ENCODE measurements around the gene KCNQ1. TPM values are rescaled to one million over a fixed set of nuclear protein-coding genes. Genes with fewer than 3 reads are reported as not detected.
A peak's percentile ranks its signal among the peaks of the same experiment; 100 is the strongest.

The KCNQ1 gene
- total and polyA plus RNA-seq, 2 experiments from 2014 or later = not detected

- TF ChIP-seq EZH2phosphoT487 (IDR thresholded peaks at IDR 0.05; ENCODE audit: insufficient read depth, low read depth) (no peak), EZH2 (IDR thresholded peaks at IDR 0.05; ENCODE audit: insufficient read depth, poor library complexity, severe bottlenecking) (no peak)
- Histone ChIP-seq H3K4me1 (ENCODE audit: insufficient read depth) (peaks cover 22% of the 10 kb centered on the region), H3K27me3 (replicated peaks; ENCODE audit: insufficient read depth) (no peaks in the 10 kb centered on the region; the same call in 1 of the 2 replicates), H3F3A (ENCODE audit: insufficient read depth) (no peaks in the 10 kb centered on the region), H3K36me3 (ENCODE audit: low read depth) (no peaks in the 10 kb centered on the region), H3K27ac (peak overlapping the region; percentile 70), H3K79me2 (ENCODE audit: insufficient read depth) (peaks cover 56% of the 10 kb centered on the region), H2AFZ (no peak overlapping the region), H3K4me3 (peak overlapping the region; percentile 95), H3K9me3 (ENCODE audit: low read depth) (no peaks in the 10 kb centered on the region), H3K9me2 (ENCODE audit: insufficient read depth) (no peaks in the 10 kb centered on the region), H4K20me1 (ENCODE audit: insufficient read depth) (peaks cover 23% of the 10 kb centered on the region; the same call in 1 of the 2 replicates), H3K9ac (peak overlapping the region; percentile 99), H3K4me2 (ENCODE audit: unreplicated experiment) (peak overlapping the region; percentile 85)
- peak; percentile 61 for DNase-seq
- in situ Hi-C loops (cut with MboI) = no loop called here
- WGBS, 2 experiments (ENCODE audit: low coverage in 1 of 2, low lambda C conversion rate in 2 of 2, missing lambda C conversion rate in 2 of 2) = 53 to 62% methylated on average over 22 to 31 of the region's 31 CpGs
These were observed 254.3 kb downstream of the KCNQ1 start for GRCh38 chr11:2699185-2699530.

GRCh38 chr11:2699531-2700414 lies 255.0 kb downstream of the KCNQ1 start, which contains the start of gene KCNQ1OT1:
Gene KCNQ1OT1, minus strand, starts transcription at chr11:2699994.
- TF ChIP-seq EZH2phosphoT487 (IDR thresholded peaks at IDR 0.05; ENCODE audit: insufficient read depth, low read depth) (no peak), EZH2 (IDR thresholded peaks at IDR 0.05; ENCODE audit: insufficient read depth, poor library complexity, severe bottlenecking) (no peak)
- Histone ChIP-seq H3F3A (ENCODE audit: insufficient read depth) (no peaks in the 10 kb centered on the region), H3K9ac (peak within 1 kb of the TSS; percentile 99), H3K36me3 (ENCODE audit: low read depth) (no peaks in the 10 kb centered on the region), H3K9me2 (ENCODE audit: insufficient read depth) (no peaks in the 10 kb centered on the region), H3K4me2 (ENCODE audit: unreplicated experiment) (peak within 1 kb of the TSS; percentile 85), H3K9me3 (ENCODE audit: low read depth) (no peaks in the 10 kb centered on the region), H4K20me1 (ENCODE audit: insufficient read depth) (peaks cover 23% of the 10 kb centered on the region; the same call in 1 of the 2 replicates), H3K27ac (peak within 1 kb of the TSS; percentile 72), H2AFZ (peak within 1 kb of the TSS; percentile 42; the same call in 1 of the 2 replicates), H3K4me1 (ENCODE audit: insufficient read depth) (peaks cover 22% of the 10 kb centered on the region), H3K4me3 (peak within 1 kb of the TSS; percentile 95), H3K79me2 (ENCODE audit: insufficient read depth) (peaks cover 50% of the 10 kb centered on the region), H3K27me3 (replicated peaks; ENCODE audit: insufficient read depth) (no peaks in the 10 kb centered on the region; the same call in 1 of the 2 replicates)
- DNase-seq = peak; percentile 92
- WGBS, 2 experiments (ENCODE audit: low coverage in 1 of 2, low lambda C conversion rate in 2 of 2, missing lambda C conversion rate in 2 of 2) = 58 to 67% methylated on average over 65 to 80 of the region's 98 CpGs
- in situ Hi-C loops (cut with MboI) = no loop called here

GRCh38 chr11:2700415-2701211 lies 255.8 kb downstream of the KCNQ1 start:
- H2AFZ ChIP-seq = peak overlapping the region; percentile 42; the same call in 1 of the 2 replicates
- H3K9ac ChIP-seq = peak overlapping the region; percentile 99
- peaks cover 20% of the 10 kb centered on the region; the same call in 1 of the 2 replicates for H4K20me1 ChIP-seq (ENCODE audit: insufficient read depth)
- H3K27me3 ChIP-seq (replicated peaks; ENCODE audit: insufficient read depth) = no peaks in the 10 kb centered on the region; the same call in 1 of the 2 replicates
- 38 to 51% methylated on average over 32 to 52 of the region's 52 CpGs for WGBS, 2 experiments (ENCODE audit: low coverage in 1 of 2, low lambda C conversion rate in 2 of 2, missing lambda C conversion rate in 2 of 2)
- TF ChIP-seq EZH2 (IDR thresholded peaks at IDR 0.05; ENCODE audit: insufficient read depth, poor library complexity, severe bottlenecking) (no peak), EZH2phosphoT487 (IDR thresholded peaks at IDR 0.05; ENCODE audit: insufficient read depth, low read depth) (no peak)
- H3K27ac ChIP-seq = peak overlapping the region; percentile 72
- H3K4me1 ChIP-seq (ENCODE audit: insufficient read depth) = peaks cover 22% of the 10 kb centered on the region
- in situ Hi-C loops (cut with MboI) = no loop called here
- H3F3A ChIP-seq (ENCODE audit: insufficient read depth) = no peaks in the 10 kb centered on the region
- no peaks in the 10 kb centered on the region for H3K36me3 ChIP-seq (ENCODE audit: low read depth)
- H3K4me2 ChIP-seq (ENCODE audit: unreplicated experiment) = peak overlapping the region; percentile 80
- peak; percentile 67 for DNase-seq
- H3K9me2 ChIP-seq (ENCODE audit: insufficient read depth) = no peaks in the 10 kb centered on the region
- H3K4me3 ChIP-seq = peak overlapping the region; percentile 77
- H3K79me2 ChIP-seq (ENCODE audit: insufficient read depth) = peaks cover 41% of the 10 kb centered on the region
- H3K9me3 ChIP-seq (ENCODE audit: low read depth) = no peaks in the 10 kb centered on the region

GRCh38 chr11:2701230-2701629 lies 256.4 kb downstream of the KCNQ1 start:
- peaks cover 35% of the 10 kb centered on the region for H3K79me2 ChIP-seq (ENCODE audit: insufficient read depth)
- no peak overlapping the region for H3K4me2 ChIP-seq (ENCODE audit: unreplicated experiment)
- 47 to 60% methylated on average over 7 of the region's 7 CpGs for WGBS, 2 experiments (ENCODE audit: low coverage in 1 of 2, low lambda C conversion rate in 2 of 2, missing lambda C conversion rate in 2 of 2)
- no peaks in the 10 kb centered on the region for H3K9me3 ChIP-seq (ENCODE audit: low read depth)
- 0 out of 2 replicates have a peak, but pooled peaks cover 15% of the 10 kb centered on the region for H4K20me1 ChIP-seq (ENCODE audit: insufficient read depth)
- no peaks in the 10 kb centered on the region for H3F3A ChIP-seq (ENCODE audit: insufficient read depth)
- in situ Hi-C loops (cut with MboI) = no loop called here
- TF ChIP-seq EZH2 (IDR thresholded peaks at IDR 0.05; ENCODE audit: insufficient read depth, poor library complexity, severe bottlenecking) (no peak), EZH2phosphoT487 (IDR thresholded peaks at IDR 0.05; ENCODE audit: insufficient read depth, low read depth) (no peak)
- no peak overlapping the region for H3K27ac ChIP-seq
- peaks cover 17% of the 10 kb centered on the region for H3K4me1 ChIP-seq (ENCODE audit: insufficient read depth)
- DNase-seq = peak; percentile 32
- H3K9ac ChIP-seq = peak overlapping the region; percentile 99; the same call in 1 of the 2 replicates
- no peaks in the 10 kb centered on the region; the same call in 1 of the 2 replicates for H3K27me3 ChIP-seq (replicated peaks; ENCODE audit: insufficient read depth)
- no peak overlapping the region for H3K4me3 ChIP-seq
- H3K9me2 ChIP-seq (ENCODE audit: insufficient read depth) = no peaks in the 10 kb centered on the region
- H3K36me3 ChIP-seq (ENCODE audit: low read depth) = no peaks in the 10 kb centered on the region
- H2AFZ ChIP-seq = no peak overlapping the region
